Measurements from ENCODE around the gene SF3B2. TPM values are rescaled to one million over a fixed set of nuclear protein-coding genes. Genes with fewer than 3 reads are reported as not detected.
"Not testable (repeated sequence)": the region's sequence is repeated elsewhere in the genome, so short reads cannot be mapped to it uniquely, and the experiment has no call there.

Gene SF3B2
- total and polyA plus RNA-seq, 5 experiments from 2014 or later, result 70.3 to 197 (median 115) TPM

DNA sequence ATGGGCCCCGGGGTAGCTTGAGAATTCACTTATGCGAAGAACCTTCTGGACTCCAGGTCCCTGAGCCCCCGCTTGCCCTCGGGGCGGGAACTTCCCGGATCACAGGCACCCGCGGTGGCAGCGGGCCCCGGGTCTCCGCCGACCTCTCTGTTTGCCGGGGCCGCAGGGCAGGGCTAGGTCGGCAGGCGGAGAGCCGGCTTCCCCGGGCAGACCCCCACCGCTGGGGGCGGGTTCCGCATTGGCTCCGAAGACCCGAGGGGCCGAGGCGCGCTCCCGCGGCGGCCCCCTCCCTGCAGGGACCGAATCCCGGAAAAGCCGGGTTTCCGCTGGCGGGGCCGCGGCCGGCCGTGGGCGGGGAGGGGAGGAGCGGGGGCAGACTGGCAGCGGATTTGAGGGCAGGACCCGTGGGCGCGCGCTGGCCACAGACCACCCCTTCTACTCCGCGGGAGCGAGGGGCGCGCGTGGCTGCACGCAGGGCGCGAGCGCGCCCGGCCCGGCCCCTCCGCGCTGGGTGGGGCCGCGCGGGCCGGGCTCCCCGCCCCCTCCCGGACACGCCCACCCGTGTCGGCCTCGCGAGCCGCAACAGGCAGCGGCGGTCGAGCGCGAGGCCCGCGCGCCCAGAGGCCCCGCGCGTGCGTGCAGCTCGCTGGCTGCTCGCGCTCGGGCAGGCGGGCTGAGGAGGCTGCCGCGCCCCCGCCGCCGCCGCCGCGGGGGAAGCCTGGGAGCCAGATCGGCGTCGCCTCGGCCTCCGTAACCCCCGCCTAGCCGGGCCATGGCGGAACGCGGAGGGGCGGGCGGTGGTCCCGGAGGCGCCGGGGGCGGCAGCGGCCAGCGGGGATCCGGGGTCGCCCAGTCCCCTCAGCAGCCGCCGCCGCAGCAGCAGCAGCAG lies 17.8 kb downstream of the SF3B2 start, which contains the start of gene PACS1:
TSS of gene PACS1 (plus strand) at position 558 of the 889 bp plus-strand sequence. CDS start at position 773, 215 bp downstream.
- ATAC-seq (peak; percentile 70 to 71), DNase-seq (peak; percentile 71 to 91 (median 81))
- H3K9me3 Mint-ChIP-seq, result no peaks in the 10 kb centered on the region
- POLR2A ChIA-PET, result interaction anchor here (0.6 to 7.4 kb wide), 14 partner anchors 12 to 772 kb away, joined by 3 to 146 read pairs (median 8); partner anchors contain the start of genes CCDC85B and SF3B2
- peaks cover 12 to 60% (median 14%) of the 10 kb centered on the region in 3 donors for H3K36me3 Mint-ChIP-seq
- H3K27me3 Mint-ChIP-seq, result no peaks in the 10 kb centered on the region
- H3K4me3 Mint-ChIP-seq, result peak within 1 kb of the TSS; percentile 92 to 99 (median 97)
- H3K4me1 Mint-ChIP-seq, result peaks cover 35 to 74% (median 63%) of the 10 kb centered on the region in 4 donors
- H3K27ac Mint-ChIP-seq, result peak within 1 kb of the TSS; percentile 91 to 99 (median 98)

DNA sequence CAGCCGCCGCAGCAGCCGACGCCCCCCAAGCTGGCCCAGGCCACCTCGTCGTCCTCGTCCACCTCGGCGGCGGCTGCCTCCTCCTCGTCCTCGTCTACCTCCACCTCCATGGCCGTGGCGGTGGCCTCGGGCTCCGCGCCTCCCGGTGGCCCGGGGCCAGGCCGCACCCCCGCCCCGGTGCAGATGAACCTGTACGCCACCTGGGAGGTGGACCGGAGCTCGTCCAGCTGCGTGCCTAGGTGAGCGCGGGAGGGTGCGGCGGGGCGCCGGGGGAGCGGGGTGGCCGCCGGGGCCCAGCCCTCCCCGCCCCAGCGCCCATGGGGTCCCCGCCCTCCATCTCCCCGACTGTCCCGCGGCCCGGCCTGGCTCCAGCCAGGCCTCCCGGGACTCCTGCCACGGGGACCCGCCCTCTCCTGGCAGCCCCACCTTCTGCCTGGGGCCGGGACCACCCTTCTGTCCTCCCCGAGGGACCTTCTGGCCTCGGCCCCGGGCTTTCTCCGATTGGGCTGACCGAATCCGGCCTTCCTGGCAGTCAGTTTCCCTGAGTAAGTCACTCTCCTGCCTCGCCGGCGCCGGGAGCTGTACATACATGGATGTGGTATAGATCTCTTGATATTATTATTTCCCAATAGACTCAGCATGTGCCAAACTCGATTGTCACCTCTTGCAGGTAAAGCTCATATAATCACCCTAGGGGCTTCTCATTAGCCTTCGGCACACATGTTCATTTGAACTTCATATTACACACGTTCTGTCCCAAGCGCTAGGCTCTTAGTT lies 18.6 kb downstream of the SF3B2 start:
- Mint-ChIP-seq H3K4me3 (peak overlapping the region; percentile 92 to 99 (median 97)), H3K27me3 (no peaks in the 10 kb centered on the region), H3K4me1 (peaks cover 35 to 73% (median 67%) of the 10 kb centered on the region in 4 donors), H3K27ac (peak overlapping the region; percentile 91 to 98 (median 94)), H3K9me3 (no peaks in the 10 kb centered on the region), H3K36me3 (peaks cover 8 to 59% (median 12%) of the 10 kb centered on the region in 3 donors)
- DNase-seq (peak in 1 of 10 donors; percentile 30), ATAC-seq (peak; percentile 11 to 12)
- POLR2A ChIA-PET, result interaction anchor here (0.6 to 7.4 kb wide), 15 partner anchors 11 to 229 kb away, joined by 3 to 146 read pairs (median 5); partner anchors contain the start of genes CCDC85B and SF3B2

- peak overlapping the region; percentile 91 to 98 (median 94) for H3K27ac Mint-ChIP-seq
- H3K36me3 Mint-ChIP-seq, result peaks cover 8 to 59% (median 16%) of the 10 kb centered on the region in 3 donors
- no peaks in the 10 kb centered on the region for H3K27me3 Mint-ChIP-seq
- peaks cover 38 to 77% (median 70%) of the 10 kb centered on the region in 4 donors for H3K4me1 Mint-ChIP-seq
- no peaks in the 10 kb centered on the region for H3K9me3 Mint-ChIP-seq
- peak in 4 of 10 donors; percentile 22 to 45 (median 40) for DNase-seq
- H3K4me3 Mint-ChIP-seq, result peak overlapping the region; percentile 92 to 99 (median 97)
- peak; percentile 7 to 24 for ATAC-seq
- POLR2A ChIA-PET, result interaction anchor here (0.6 to 7.4 kb wide), 14 partner anchors 10 to 66 kb away, joined by 3 to 146 read pairs (median 6); partner anchors contain the start of gene SF3B2
These were observed 19.2 kb downstream of the SF3B2 start for GRCh38 chr11:66071381-66071801.

DNA sequence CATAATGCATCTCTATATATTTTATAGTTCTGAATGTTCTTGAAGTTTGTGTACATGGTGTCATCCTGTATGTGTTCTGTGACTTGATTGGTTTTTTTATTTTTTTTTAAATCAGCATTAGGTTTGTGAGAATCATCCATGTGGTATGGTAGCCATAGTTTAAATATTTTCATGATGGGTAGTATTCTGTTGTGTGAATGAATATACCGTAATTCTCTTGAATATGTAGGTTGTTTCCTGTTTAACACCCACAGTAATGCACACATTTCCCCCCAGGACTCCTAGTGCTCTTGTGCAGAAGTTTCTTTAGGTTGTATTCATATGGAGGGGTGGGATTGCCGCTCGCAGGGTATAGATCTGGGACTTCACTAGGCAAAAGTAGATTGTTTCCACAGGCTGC lies 19.9 kb downstream of the SF3B2 start:
- peaks cover 35 to 78% (median 71%) of the 10 kb centered on the region in 4 donors for H3K4me1 Mint-ChIP-seq
- no peak for DNase-seq
- H3K27me3 Mint-ChIP-seq, result no peaks in the 10 kb centered on the region
- H3K36me3 Mint-ChIP-seq, result peaks cover 8 to 58% (median 18%) of the 10 kb centered on the region in 3 donors
- peak overlapping the region; percentile 91 to 98 (median 94) for H3K27ac Mint-ChIP-seq
- POLR2A ChIA-PET, result interaction anchor here (1.0 to 7.4 kb wide), 6 partner anchors 10 to 65 kb away, joined by 4 to 146 read pairs (median 30); partner anchors contain the start of gene SF3B2
- H3K9me3 Mint-ChIP-seq, result no peaks in the 10 kb centered on the region
- no peak for ATAC-seq
- peak overlapping the region; percentile 92 to 99 (median 97) for H3K4me3 Mint-ChIP-seq

DNA sequence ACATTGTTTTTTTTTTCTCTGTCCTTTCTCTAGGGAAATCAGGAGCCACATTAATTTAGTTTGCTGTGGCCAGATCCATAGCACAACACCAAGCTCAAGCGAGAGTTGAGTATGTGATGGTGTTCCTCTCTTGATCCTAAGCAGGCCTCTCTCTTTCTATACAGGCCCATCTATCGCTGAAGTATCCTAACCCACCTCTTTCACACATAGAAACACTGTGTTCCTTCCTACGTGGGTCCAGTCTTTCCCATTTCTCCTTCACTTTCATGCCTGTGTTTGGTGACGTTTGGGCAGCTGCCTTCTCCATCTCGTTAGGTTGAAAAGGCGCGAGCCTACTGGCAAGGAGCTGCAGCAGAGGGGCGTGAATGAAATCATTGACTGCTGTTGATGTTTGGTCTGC lies 20.4 kb downstream of the SF3B2 start:
- no peaks in the 10 kb centered on the region for H3K9me3 Mint-ChIP-seq
- H3K4me1 Mint-ChIP-seq, result peaks cover 36 to 78% (median 72%) of the 10 kb centered on the region in 4 donors
- no peaks in the 10 kb centered on the region for H3K27me3 Mint-ChIP-seq
- peak overlapping the region; percentile 92 to 99 (median 97) for H3K4me3 Mint-ChIP-seq
- peaks cover 8 to 58% (median 18%) of the 10 kb centered on the region in 3 donors for H3K36me3 Mint-ChIP-seq
- DNase-seq, result no peak
- POLR2A ChIA-PET, result interaction anchor here (1.6 to 7.4 kb wide), 4 partner anchors 9 to 46 kb away, joined by 4 to 146 read pairs (median 66); partner anchors contain the start of gene SF3B2
- peak overlapping the region; percentile 91 to 98 (median 94) for H3K27ac Mint-ChIP-seq
- no peak for ATAC-seq

DNA sequence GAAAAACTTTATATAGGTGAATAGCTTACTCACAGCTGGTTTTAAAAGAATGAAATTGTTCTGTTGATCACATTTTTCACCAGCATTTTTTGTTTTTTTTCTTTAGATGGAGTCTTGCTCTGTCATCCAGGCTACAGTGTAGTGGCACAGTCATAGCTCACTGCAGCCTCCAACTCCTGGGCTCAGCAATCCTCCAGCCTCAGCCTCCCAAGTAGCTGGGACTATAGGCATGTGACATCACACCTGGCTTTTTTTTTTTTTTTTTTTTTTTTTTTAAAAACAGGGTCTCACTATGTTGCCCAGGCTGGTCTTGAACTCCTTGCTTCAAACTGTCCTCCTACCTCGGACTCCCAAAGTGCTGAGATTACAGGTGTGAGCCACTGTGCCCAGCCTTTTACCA lies 21.5 kb downstream of the SF3B2 start:
- POLR2A ChIA-PET, result interaction anchor here (0.7 to 7.4 kb wide), 5 partner anchors 8 to 405 kb away, joined by 4 to 146 read pairs (median 4); no protein-coding TSS in a partner anchor
- Mint-ChIP-seq H3K27ac (peak overlapping the region in 9 of 10 donors; percentile 55 to 95 (median 79)), H3K27me3 (no peaks in the 10 kb centered on the region), H3K9me3 (no peaks in the 10 kb centered on the region), H3K4me1 (peaks cover 38 to 78% (median 74%) of the 10 kb centered on the region in 4 donors), H3K4me3 (peak overlapping the region in 7 of 10 donors; percentile 54 to 99 (median 96)), H3K36me3 (peaks cover 8 to 58% (median 18%) of the 10 kb centered on the region in 3 donors)
- ATAC-seq (no peak), DNase-seq (no peak)

GRCh38 chr11:66075273-66075672 lies 23.1 kb downstream of the SF3B2 start:
- H3K4me1 Mint-ChIP-seq, result peaks cover 41 to 84% (median 80%) of the 10 kb centered on the region in 4 donors
- peak overlapping the region in 2 of 10 donors; percentile 24 to 37 for H3K4me3 Mint-ChIP-seq
- DNase-seq, result no peak
- H3K27ac Mint-ChIP-seq, result peak overlapping the region in 5 of 10 donors; percentile 43 to 81 (median 74)
- no peak for ATAC-seq
- peaks cover 8 to 67% (median 22%) of the 10 kb centered on the region in 3 donors for H3K36me3 Mint-ChIP-seq
- no peaks in the 10 kb centered on the region for H3K9me3 Mint-ChIP-seq
- POLR2A ChIA-PET, result interaction anchor here (0.6 to 1.9 kb wide), 4 partner anchors 26 to 51 kb away, joined by 3 to 6 read pairs (median 4); no protein-coding TSS in a partner anchor
- H3K27me3 Mint-ChIP-seq, result no peaks in the 10 kb centered on the region

DNA sequence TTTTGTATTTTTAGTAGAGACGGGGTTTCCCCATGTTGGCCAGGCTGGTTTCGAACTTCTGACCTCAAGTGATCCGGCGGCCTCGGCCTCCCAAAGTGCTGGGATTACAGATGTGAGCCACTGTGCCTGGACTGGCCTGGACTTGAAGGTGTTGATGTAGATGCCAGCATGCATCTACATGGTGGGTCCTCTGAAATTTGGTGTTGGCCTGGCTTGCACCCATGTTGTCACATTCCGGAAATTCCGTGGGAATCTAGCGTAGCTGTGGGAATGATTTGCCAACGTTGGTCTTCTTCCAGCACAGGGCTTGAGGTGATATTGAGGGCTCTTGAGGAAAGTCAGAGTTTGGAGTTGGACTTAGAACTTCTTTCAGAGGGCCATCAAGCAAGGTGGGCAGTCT lies 24.4 kb downstream of the SF3B2 start:
- H3K4me1 Mint-ChIP-seq, result peaks cover 43 to 90% (median 89%) of the 10 kb centered on the region in 4 donors
- peak overlapping the region in 9 of 10 donors; percentile 16 to 100 (median 97) for H3K27ac Mint-ChIP-seq
- H3K27me3 Mint-ChIP-seq, result no peaks in the 10 kb centered on the region
- ATAC-seq, result no peak
- no peaks in the 10 kb centered on the region for H3K9me3 Mint-ChIP-seq
- no peak for DNase-seq
- peak overlapping the region in 3 of 10 donors; percentile 19 to 56 (median 26) for H3K4me3 Mint-ChIP-seq
- POLR2A ChIA-PET, result interaction anchor here (0.8 to 1.6 kb wide), 3 partner anchors 20 to 50 kb away, joined by 4 to 5 read pairs (median 5); no protein-coding TSS in a partner anchor
- peaks cover under 1 to 67% (median 22%) of the 10 kb centered on the region in 3 donors for H3K36me3 Mint-ChIP-seq

DNA sequence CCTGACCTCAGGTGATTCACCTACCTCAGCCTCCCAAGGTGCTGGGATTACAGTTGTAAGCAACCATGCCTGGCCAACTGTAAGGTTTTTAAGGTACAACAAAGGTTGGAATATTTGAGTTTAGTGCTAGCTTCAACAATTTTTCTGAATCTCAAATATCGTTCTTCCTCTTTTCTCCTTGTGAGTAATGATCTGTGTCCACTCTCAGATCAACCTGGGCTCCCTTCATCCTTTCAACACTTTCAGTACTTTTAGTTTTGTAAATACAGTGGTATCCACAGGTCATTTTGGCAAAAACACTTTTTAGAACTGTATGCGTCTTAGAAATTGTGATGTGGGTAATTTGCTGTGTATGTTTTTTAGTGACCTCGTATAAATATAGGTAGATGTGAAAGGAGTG lies 25.8 kb downstream of the SF3B2 start:
- DNase-seq (no peak), ATAC-seq (no peak)
- POLR2A ChIA-PET, result interaction anchor here (0.7 to 8.4 kb wide), 5 partner anchors 7 to 73 kb away, joined by 3 to 146 read pairs (median 5); partner anchors contain the start of gene PACS1
- H3K36me3 Mint-ChIP-seq, result peaks cover 0 to 59% (median 22%) of the 10 kb centered on the region in 3 donors
- no peaks in the 10 kb centered on the region for H3K9me3 Mint-ChIP-seq
- peaks cover 39 to 91% (median 88%) of the 10 kb centered on the region in 4 donors for H3K4me1 Mint-ChIP-seq
- no peaks in the 10 kb centered on the region for H3K27me3 Mint-ChIP-seq
- H3K4me3 Mint-ChIP-seq, result peak overlapping the region in 9 of 10 donors; percentile 43 to 94 (median 75)
- H3K27ac Mint-ChIP-seq, result peak overlapping the region; percentile 62 to 100 (median 96)

- Mint-ChIP-seq H3K4me3 (peak overlapping the region in 9 of 10 donors; percentile 64 to 94 (median 75)), H3K36me3 (peaks cover 0 to 54% (median 22%) of the 10 kb centered on the region in 3 donors), H3K4me1 (peaks cover 43 to 92% (median 90%) of the 10 kb centered on the region in 4 donors), H3K27ac (peak overlapping the region; percentile 88 to 100 (median 98))
- not testable (repeated sequence) for H3K9me3 Mint-ChIP-seq, ATAC-seq, H3K27me3 Mint-ChIP-seq, DNase-seq
- POLR2A ChIA-PET, result interaction anchor here (1.0 to 8.4 kb wide), 6 partner anchors 8 to 55 kb away, joined by 4 to 146 read pairs (median 21); partner anchors contain the start of genes PACS1 and SF3B2
These were observed 26.8 kb downstream of the SF3B2 start for GRCh38 chr11:66078949-66079348.
